Measurements from ENCODE around the gene AUH. TPM values are rescaled to one million over a fixed set of nuclear protein-coding genes. Genes with fewer than 3 reads are reported as not detected.

Gene AUH
- total RNA-seq, 4 donors from 2014 or later = 10.6 to 25.4 (median 16.7) TPM

- Histone ChIP-seq H3K36me3 (peaks cover 0 to under 1% (median 0%) of the 10 kb centered on the region in 3 donors), H3K27me3 (no peaks in the 10 kb centered on the region), H3K4me1 (peaks cover 18 to 62% (median 38%) of the 10 kb centered on the region in 3 donors), H3K9me3 (no peaks in the 10 kb centered on the region), H3K4me3 (peak overlapping the region in 2 of 4 donors; percentile 18 to 28), H3K27ac (peak overlapping the region; percentile 74 to 87 (median 80))
- no peak for TF ChIP-seq POLR2A (IDR thresholded peaks at IDR 0.05)
- TF ChIP-seq, protein P1, sequence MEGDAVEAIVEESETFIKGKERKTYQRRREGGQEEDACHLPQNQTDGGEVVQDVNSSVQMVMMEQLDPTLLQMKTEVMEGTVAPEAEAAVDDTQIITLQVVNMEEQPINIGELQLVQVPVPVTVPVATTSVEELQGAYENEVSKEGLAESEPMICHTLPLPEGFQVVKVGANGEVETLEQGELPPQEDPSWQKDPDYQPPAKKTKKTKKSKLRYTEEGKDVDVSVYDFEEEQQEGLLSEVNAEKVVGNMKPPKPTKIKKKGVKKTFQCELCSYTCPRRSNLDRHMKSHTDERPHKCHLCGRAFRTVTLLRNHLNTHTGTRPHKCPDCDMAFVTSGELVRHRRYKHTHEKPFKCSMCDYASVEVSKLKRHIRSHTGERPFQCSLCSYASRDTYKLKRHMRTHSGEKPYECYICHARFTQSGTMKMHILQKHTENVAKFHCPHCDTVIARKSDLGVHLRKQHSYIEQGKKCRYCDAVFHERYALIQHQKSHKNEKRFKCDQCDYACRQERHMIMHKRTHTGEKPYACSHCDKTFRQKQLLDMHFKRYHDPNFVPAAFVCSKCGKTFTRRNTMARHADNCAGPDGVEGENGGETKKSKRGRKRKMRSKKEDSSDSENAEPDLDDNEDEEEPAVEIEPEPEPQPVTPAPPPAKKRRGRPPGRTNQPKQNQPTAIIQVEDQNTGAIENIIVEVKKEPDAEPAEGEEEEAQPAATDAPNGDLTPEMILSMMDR (IDR thresholded peaks at IDR 0.05) = no peak
- 12 to 32% methylated on average over 4 of the region's 4 CpGs for WGBS, 2 donors
- DNase-seq = no peak
- intact Hi-C loops (cut with DNase I) = no loop called here
Measured at GRCh38 chr9:91302831-91303230, 58.9 kb downstream of the AUH start.

GRCh38 chr9:91301161-91301560 lies 60.6 kb downstream of the AUH start:
- DNase-seq = no peak
- H3K4me3 ChIP-seq = no peak overlapping the region
- intact Hi-C loops (cut with DNase I) = no loop called here
- peaks cover 18 to 70% (median 38%) of the 10 kb centered on the region in 3 donors for H3K4me1 ChIP-seq
- no peak for TF ChIP-seq POLR2A (IDR thresholded peaks at IDR 0.05)
- TF ChIP-seq, protein P1 (IDR thresholded peaks at IDR 0.05) = no peak
- H3K36me3 ChIP-seq = peaks cover 0 to 18% (median 0%) of the 10 kb centered on the region in 3 donors
- WGBS, 2 donors = 26 to 31% methylated on average over 5 of the region's 5 CpGs
- H3K27ac ChIP-seq = peak overlapping the region; percentile 63 to 87 (median 78)
- H3K9me3 ChIP-seq = no peaks in the 10 kb centered on the region
- H3K27me3 ChIP-seq = no peaks in the 10 kb centered on the region

- 27 to 48% methylated on average over 2 of the region's 2 CpGs for WGBS, 2 donors
- no peak for DNase-seq
- intact Hi-C loops (cut with DNase I) = no loop called here
- TF ChIP-seq, protein P1 (IDR thresholded peaks at IDR 0.05) = no peak
- no peak for TF ChIP-seq POLR2A (IDR thresholded peaks at IDR 0.05)
- H3K27me3 ChIP-seq = no peaks in the 10 kb centered on the region
- peak overlapping the region in 3 of 4 donors; percentile 19 to 57 (median 51) for H3K27ac ChIP-seq
- H3K9me3 ChIP-seq = no peaks in the 10 kb centered on the region
- H3K4me1 ChIP-seq = peaks cover 15 to 62% (median 35%) of the 10 kb centered on the region in 3 donors
- H3K4me3 ChIP-seq = no peak overlapping the region
- peaks cover 0 to 46% (median 0%) of the 10 kb centered on the region in 3 donors for H3K36me3 ChIP-seq
Measured at GRCh38 chr9:91298311-91298710, 63.4 kb downstream of the AUH start.

- Histone ChIP-seq H3K9me3 (no peaks in the 10 kb centered on the region), H3K4me3 (no peak overlapping the region), H3K4me1 (peaks cover 8 to 52% (median 28%) of the 10 kb centered on the region in 3 donors), H3K27ac (peak overlapping the region in 1 of 4 donors; percentile 5), H3K27me3 (no peaks in the 10 kb centered on the region), H3K36me3 (peaks cover 0 to 56% (median 2%) of the 10 kb centered on the region in 3 donors)
- WGBS, 2 donors = 57 to 80% methylated on average over 1 of the region's 1 CpG
- intact Hi-C loops (cut with DNase I) = no loop called here
- TF ChIP-seq POLR2A (IDR thresholded peaks at IDR 0.05) = no peak
- TF ChIP-seq, protein P1 (IDR thresholded peaks at IDR 0.05) = no peak
- no peak for DNase-seq
Measured at GRCh38 chr9:91297306-91297705, 64.4 kb downstream of the AUH start.

- intact Hi-C loops (cut with DNase I) = no loop called here
- no peak for DNase-seq
- no peak for TF ChIP-seq POLR2A (IDR thresholded peaks at IDR 0.05)
- Histone ChIP-seq H3K4me1 (peaks cover 6 to 42% (median 19%) of the 10 kb centered on the region in 3 donors), H3K27me3 (no peaks in the 10 kb centered on the region), H3K9me3 (no peaks in the 10 kb centered on the region), H3K27ac (no peak overlapping the region), H3K4me3 (no peak overlapping the region), H3K36me3 (peaks cover 0 to 65% (median 2%) of the 10 kb centered on the region in 3 donors)
Measured at GRCh38 chr9:91296354-91296753, 65.4 kb downstream of the AUH start.

GRCh38 chr9:91295357-91295756 lies 66.4 kb downstream of the AUH start:
- Histone ChIP-seq H3K27ac (no peak overlapping the region), H3K4me3 (no peak overlapping the region), H3K36me3 (peaks cover 0 to 74% (median 2%) of the 10 kb centered on the region in 3 donors), H3K27me3 (no peaks in the 10 kb centered on the region), H3K9me3 (no peaks in the 10 kb centered on the region), H3K4me1 (peaks cover under 1 to 32% (median 9%) of the 10 kb centered on the region in 3 donors)
- TF ChIP-seq POLR2A (IDR thresholded peaks at IDR 0.05) = no peak
- TF ChIP-seq, protein P1 (IDR thresholded peaks at IDR 0.05) = no peak
- no peak for DNase-seq
- WGBS, 2 donors = 89 to 91% methylated on average over 2 of the region's 2 CpGs
- intact Hi-C loops (cut with DNase I) = no loop called here

All from esophagus squamous epithelium (tissue), 5 donors.